Limb (tissue), 2 donors: ENCODE results near the gene ANKRD44.

Source experiments
- DNase-seq, 2 donors: peaks; one replicate each; pipeline ENCODE4 v3.0.0-alpha.2; 2016; ENCODE audit errors: extremely low spot score in 2 of 2

Gene ANKRD44

DNA sequence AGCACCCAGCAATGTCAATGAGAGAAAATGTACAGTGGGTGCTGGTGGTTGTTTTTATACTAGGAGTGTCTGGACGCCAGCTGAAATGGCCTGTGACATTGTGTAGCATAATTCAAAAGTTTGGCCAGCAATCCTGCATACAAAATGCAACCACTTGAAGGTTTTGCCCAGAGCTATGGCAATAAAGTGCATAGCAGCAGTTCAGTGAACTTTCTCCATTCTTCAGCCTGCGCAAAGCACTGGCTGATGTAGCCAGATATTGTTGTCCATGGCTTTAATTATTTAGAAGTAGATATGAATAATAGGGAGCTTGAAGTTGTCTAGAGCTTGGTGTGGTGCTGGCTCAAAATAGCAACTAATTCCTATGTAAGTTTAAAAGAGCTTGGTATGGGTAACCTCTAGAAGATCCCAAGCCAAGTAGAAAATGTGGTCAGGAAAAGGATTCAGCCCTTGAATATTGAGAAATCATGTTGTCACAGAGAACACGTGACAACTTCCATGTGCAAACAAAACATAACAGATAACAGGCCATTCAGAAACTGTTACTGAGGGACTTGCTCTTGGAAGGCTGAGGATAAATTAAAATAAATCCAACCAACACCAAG is 350.7 kb downstream of the ANKRD44 start:
- no peak for DNase-seq

DNA sequence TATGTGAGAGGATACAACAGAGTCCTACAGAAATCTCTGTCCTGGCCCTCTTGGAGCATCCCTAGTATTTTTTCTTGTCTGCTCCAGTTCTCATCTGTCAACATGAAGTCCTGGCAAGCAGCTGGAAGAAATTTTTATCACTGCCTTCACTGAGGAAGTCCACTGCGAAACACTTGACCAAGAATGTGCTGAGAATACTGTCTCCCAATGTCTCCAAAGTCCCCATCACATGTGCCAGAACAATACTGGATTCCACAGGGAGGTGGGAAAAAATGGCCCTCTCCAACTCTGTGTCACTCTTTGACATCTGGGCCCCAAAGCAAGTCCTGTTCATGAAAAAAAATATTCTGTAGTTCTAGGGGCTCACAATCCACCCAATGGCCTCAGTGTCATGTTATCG is 351.3 kb downstream of the ANKRD44 start:
- no peak for DNase-seq

DNA sequence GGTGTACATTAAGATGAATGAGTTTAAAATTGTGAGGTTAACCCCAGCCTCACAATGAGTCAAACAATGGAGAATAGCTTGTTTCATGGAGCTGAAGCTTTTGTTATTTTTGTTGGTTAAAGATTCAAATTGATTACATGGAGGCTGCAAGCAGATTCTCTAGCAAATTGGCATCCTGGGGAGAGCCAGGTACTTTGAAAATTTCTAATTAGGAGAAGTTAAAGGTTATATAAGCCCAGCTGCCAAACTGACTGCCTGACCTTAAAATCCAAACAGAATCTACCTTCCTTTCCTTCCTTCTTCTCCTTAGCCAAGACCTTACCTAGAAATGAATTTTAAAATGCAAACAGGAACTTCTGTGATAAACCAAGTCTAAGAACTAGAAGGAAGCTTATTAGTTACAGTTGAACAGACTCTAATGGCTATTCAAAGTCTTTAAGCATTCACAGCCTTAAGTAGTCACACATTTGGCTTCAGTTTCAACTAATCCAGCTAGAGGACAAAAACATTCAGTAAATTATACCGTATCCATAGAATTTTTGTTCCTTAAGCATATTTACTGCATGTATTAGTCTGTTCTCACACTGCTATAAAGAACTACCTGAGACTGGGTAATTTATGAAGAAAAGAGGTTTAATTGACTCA is 352.6 kb downstream of the ANKRD44 start:
- DNase-seq: no peak

DNA sequence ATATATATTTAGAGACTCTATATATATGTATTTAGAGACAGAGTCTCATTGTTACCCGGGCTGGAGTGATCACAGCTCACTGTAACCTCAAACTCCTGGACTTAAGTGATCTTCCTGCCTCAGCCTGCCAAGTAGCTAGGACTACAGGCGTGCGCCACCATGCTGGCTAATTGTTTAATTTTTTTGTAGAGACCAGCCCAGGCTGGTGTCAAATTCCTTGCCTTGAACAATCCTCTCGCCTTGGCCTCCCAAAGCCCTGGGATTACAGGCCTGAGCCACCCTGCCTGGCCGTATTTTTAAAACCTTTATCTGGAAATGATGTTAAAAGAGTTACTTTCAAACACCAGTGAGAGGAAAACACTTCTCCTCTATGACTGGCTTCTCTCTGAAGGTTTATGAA is 353.1 kb downstream of the ANKRD44 start:
- DNase-seq: no peak

DNA sequence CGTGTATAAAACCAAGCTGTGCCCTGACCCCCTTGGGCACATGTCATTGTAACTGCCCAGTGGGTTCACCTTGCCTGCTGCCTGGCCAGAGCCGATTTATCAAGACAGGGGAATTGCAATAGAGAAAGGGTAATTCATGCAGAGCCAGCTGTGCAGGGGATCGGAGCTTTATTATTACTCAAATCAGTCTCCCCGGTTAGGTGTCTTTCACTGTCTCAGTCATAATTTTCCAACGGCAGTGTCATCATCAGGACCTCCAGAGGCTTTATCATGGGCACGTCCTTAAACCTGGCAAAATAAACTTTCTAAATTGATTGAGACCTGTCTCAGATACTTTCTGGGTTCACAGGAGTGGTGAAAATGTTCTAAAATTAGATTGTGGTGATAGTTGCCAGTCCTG is 354.5 kb downstream of the ANKRD44 start:
- DNase-seq: no peak

DNA sequence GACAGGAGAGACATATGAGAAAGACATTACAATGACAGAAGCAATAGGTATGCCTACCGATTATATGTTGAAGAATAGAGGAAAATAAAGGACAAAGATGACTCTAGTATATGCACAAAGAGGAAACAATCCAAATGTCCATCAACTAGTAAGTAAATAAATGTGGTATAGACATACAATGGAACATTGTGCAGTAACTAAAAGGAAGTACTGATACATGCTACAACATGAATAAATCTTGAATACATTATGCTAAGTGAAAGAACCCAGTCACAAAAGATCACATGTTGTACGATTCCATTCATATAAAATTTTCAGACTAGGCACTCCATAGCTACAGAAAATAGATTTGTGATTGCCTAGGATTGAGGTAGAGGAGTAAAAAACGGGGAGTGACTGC is 355.5 kb downstream of the ANKRD44 start:
- DNase-seq: no peak

DNA sequence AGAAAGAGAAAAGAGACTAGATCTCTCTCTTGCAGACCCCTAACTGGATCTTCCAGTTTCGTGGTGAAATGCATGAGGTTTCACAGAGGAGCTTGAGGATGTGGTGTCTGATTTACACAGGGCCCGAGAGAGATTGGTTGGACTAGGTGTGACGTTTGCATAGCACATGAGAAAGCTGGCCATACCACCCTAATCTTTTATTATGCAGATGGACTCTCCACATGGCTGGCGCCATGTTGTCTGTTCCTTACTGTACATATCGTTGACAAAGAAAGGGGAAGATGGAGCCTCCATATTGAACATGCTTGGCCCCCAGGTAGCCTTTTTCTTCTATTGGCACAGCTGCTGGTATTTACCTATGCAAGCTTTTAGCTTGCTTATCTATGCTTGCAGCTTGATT is 356.6 kb downstream of the ANKRD44 start:
- DNase-seq: no peak

DNA sequence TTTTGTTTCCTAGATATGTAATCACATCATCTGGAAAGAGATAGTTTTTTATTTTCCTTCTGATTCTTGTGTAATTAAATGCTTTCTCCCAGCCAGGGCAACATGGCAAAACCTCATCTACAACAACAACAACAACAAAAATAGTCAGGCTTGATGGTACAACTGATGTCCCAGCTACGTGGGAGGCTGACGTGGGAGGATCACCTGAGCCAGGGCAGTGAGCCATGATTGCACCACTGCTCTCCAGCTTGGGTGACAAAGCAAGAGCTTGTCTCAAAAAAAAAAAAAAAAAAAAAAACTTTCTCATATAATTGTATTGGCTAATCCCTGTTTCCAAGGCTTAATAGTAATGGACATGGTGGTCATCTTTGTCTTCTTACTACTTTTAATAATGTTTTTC is 357.6 kb downstream of the ANKRD44 start:
- DNase-seq: no peak

DNA sequence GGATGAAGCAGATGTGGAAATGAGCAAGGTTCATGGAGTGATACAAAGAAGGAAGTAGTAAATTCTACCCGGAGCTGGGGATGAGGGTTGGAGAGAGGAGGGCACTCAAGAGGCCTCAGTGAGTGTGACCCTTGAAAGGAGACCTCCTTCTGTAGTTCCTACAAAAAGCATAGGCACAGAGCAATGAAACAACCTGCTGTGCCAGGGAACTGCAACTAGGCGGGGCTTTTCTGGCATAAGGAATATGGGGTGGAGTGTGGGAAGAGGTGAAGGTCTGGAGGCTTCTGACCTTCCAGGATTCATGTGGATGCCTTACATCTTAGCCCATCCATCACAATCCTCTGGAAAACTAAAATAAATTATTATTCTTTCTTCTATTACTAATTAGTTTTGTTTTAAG is 358.6 kb downstream of the ANKRD44 start:
- no peak for DNase-seq

DNA sequence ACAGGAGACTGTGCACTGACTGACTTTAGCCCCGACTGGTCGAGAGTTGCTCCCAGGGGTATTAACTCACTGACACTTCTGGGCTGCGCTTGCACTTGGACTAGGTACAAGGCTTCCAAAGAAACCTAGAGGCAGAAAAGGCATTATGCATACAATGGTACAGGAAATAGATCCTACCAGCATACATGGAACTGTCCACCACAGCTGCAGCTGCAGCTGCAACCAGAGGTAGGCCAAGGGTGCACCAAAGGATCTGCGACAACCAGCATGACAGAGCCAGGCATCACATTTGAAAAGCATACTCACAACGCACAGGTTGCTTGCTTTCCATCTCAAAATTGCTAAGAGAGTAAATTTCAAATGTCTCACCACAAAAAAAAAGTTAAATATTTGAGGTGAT is 361.5 kb downstream of the ANKRD44 start:
- no peak for DNase-seq

DNA sequence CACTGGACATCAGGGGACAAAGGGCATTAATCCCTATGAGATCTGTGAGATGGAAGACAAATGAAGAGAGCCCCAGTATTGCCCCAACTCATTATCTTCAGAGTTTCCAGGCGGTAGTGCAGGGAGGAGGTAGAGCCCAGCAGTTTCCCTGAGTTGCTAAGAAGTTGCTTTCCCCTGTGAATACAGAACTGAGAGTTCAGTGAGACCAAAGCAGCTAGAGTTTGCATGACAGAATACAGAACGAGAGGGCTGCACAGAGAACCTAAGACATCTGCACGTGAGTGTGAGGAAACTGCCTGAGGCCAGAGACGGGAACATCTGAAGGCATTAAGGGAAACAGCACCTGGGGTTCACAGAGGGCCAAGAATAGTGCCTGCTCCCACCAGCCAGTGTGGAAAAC is 366.0 kb downstream of the ANKRD44 start:
- DNase-seq: no peak

DNA sequence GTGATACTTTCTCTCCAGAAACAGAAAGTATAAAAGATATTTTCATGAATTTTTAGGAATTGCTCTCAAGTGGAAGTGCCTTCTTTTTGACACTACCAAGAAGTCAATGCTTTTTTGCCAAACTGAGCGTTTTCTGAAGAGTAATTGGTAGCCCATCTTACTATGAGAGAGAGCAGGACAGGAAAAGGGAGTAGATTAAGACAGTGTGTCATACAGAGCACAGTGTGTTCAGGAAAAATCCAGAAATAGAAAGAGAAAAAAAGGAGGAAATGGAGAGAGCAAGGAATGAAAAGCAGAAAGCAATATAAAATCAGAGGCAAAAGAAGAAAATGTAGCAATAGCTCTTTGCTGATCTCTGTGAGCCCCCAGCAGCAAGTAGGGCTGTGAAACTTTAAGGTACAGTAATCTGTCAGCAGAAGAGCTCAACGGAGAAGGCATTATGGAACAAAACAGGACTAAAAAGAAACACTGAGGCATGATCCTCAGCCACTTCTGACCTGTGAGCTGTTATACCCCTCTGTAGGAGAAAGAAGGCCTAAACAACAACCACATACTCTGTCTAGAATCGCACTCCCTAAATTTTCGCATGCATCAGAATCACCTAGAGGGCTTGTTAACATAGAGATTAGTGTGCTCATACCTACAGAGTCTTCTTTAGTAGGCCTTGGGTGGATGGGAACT is 369.0 kb downstream of the ANKRD44 start:
- DNase-seq: no peak

DNA sequence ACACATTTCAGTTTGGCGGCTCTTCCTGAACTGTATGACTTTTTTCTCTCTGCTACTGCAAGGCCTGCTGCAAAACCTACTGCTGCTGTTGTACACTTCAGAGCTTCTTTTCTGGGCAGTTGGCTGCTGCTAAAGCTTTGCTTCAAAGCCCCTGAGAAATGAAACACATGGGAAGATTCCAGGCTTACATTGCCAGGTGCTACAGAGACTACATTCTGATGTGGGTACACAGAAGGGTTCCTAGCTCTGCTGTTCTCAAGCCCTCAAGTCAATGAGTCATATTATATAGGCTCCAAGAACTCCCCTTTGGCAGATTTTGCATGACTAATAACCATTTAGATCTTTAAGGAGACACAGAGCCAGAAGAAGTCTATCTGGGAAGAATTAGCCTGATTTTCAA is 371.2 kb downstream of the ANKRD44 start:
- no peak for DNase-seq
